Fibroblast of skin of back (primary cell): ENCODE data around the gene LRMDA.
A peak's percentile ranks its signal among the peaks of the same experiment; 100 is the strongest.

Source experiments
- DNase-seq: peaks from one replicate; pipeline ENCODE4 v3.0.0-alpha.2; 2013

Gene LRMDA

DNA sequence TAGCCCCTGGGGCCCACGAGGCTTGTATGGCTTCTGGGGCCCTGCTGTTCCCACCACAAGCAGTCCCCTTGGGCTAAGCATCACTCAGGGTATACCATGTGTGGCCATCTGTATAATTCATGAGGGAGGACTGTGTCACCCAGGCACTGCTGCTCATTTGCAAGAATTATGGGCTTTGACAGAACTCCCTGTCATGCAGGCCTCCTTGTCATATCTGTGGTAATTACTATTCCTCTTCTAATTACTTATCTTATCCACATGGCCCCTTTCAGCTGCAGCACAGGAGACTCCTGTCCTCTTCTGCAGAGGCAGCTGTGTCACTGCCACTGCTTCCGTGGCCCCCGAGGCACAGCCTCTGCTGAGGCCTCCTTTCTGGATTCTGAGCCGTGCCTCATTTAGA, 46.3 kb downstream of the LRMDA start:
- no peak for DNase-seq

DNA sequence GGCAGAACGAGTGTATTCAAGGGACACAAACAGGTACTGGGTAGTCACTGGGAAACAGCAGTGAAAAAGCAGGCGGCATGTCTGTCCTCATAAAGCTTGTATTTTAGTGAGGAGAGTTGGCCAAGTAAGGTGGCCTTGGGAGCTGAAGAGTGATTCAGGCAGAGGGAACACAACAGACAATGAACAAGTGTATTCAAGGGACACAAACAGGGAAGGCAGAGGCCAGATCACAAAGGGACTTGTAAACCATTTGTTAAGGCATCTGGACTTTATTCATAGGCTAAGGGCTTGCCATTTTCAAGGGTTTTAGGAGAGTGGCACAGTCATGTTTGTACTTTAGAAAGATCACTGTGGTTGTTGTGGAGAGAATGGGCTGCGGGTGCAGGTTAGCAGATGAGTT, 49.0 kb downstream of the LRMDA start:
- no peak for DNase-seq

DNA sequence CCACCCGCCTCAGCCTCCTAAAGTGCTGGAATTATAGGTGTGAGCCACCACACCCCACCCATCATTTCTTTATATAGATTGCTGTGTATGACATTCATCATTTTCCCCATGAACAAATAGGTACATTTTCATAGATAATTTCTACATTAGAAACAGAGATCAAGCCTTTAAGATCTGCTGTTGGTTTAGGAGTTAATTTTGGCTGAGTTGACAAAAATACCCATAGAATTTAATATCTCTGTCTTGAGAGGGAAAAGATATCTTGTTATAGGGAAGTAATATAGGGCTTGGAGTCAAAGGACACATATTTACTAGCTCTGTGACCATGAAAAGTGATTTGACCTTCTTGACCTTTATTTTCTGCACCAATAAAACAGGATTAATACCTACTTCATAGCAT, 51.8 kb downstream of the LRMDA start:
- DNase-seq = no peak

DNA sequence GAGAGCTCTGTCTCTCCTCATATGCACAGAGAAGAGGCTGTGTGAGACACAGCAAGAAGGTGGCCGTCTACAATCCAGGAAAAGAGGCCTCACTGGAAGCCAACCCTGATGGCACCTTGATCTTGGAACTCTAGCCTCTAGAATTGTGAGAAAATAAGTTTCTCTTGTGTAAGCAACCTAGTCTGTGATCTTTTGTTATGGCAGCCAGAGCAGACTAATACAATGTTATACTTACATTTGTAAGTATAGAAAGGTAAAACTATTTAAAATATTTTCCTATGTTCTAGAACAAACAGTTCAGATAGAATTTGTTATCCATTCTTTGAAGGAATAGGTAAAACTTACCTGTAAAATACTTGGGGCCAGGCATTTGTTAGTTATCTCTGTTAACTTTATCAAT, 53.3 kb downstream of the LRMDA start:
- DNase-seq = no peak

DNA sequence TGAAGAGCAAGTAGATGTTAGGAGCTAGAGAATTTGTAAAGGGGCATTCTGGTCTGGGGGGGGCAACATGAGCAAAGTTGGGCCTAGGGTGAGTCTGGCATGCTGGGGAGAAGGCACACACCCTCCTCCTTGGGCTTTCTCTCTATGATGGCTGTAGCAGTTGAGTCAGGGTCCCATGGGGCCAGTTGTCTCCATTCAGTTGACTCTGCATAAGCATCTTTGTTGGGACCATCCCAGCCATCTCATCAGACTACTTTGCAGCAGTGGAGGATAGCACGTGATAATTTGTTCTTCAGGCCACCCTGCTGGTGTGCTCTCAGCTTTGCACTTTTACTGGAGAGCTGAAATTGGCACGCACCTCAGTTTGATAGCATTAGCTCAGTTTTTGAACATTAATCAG, 55.2 kb downstream of the LRMDA start:
- DNase-seq = no peak

DNA sequence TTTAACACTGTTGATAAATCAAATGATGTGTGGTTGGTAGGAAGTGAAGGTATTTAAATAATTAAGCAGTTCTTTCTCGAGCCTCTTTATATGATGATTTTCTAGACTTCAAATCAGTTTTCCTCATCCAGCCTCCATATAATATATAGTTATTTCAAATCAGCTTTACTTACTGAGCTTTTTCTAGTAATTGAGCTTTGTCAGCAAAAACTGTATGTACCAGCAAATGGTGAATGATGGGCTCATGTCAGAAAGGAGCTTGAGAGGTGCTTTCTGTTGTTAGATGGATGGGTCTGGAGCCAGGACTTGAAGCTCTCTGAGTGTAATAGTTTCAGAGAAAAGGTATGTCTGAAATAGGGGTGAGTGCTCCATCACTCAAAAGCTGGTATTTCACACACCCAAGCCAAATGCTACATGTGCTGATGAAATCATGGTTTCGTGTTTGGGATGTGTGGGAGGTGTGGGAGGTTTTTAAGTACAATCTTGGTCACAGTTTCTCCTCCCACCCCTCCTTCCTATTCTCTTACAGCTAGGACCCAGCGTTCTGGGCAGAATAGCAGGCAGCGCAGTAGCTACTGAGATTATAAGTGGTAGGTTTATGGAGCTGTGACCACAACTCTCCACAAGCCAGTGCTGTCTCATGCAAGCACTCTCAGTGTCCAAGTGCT, 55.8 kb downstream of the LRMDA start:
- DNase-seq = no peak

DNA sequence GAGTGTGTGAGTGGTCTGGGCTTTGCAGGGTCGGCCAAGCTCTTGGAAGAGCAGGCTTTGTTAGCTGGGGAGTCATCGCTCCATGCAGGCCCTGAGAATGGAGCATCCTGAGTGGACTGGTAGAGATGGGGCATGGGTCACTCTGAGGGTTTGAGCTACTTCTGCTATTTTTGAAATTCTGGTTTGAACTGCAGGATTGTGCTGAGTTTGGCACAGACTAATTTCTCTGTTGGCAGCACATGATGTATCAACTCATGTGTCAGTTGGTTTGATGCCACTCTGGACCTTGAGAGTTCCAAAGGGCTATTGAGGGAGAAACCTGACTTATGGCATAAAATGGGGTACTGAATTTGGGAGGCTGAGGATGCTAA, 56.3 kb downstream of the LRMDA start:
- no peak for DNase-seq

DNA sequence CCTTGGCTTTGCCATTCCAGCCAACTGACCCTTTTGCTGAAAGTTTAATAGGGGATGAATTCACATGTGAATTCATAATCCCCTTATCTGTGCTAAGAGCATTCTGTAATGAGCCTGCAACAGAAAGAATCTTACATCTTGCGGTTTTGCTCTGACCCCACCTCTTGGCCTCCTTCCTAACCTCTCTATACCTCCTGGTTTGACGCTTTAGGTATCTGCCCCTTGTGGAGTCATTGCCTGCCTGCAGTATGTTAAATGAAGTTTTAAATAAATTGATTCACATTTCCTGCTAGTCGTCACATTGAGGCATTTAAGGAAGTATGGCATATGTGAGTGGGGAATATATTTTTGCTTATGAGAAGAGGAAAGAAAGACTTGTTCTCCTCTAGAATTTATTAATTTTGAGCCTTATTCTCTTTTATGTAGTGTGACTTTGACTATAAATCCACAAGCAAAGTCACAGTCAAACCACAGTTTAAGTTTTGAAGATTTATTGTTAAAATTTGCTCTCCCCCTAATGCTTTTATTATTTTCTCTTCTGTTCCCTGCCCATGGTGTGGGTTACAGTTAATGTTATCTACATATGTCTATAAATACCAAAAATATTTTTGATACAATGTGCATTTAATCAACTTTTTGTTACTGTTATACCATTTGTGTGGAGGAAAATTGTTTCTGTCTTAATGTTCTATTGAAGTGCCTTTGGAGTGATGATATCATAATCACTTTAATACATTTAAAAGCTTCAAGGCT, 60.9 kb downstream of the LRMDA start:
- DNase-seq = peak; percentile 19

DNA sequence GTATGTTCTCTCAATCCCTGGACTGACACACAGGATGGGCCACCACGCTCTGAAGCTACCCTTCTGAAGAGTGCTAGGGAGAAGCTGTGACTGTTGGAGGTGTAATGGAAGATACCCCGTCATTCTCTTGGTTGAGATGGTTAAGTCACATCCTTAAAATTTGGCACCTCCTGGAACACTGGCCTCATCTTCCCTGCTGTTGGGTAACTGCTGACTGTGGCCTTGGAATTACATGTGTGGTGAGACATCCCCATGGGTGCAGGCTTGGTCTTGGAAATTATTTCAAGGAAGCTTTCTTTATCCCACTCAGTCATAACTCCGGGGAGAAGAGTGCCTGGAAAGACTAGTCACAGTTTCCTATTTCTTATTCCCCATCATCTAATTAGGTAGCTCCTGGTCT, 62.0 kb downstream of the LRMDA start:
- peak; percentile 12 for DNase-seq

DNA sequence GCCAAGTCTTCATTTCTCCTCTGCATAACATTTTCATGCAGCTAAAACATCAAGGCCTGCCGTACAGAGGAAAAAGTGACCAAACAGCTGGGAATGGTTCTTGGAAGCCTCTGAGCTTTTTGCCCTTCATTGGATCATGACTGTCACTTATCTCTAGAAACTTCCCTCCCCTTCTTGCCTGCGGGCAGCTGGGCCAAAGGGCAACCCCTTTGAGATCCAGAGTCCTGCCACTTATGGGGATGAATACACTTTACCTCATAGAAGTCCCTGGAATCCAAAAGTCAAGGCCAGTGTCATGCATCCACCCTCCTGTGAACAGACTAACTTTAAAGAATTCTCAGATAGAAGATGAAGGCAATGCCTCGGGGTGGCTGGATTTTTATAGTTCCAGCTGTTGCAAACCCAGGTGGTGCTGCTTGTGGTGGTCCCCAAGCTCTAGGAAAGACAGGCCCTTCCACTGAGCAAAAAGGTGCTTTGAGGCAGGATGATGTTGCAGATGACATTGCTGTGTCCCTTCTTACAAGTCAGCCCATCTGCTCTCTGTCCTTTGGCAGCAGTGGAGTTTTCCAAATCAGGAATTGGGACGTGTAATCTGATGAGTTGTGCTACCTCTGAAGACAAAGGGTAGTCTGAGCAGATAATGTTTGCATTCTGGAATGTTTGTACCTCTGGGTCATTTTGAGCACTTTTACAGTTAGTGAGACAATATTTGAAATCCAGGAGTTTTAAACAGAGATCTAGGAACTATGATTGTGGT, 64.2 kb downstream of the LRMDA start:
- no peak for DNase-seq

DNA sequence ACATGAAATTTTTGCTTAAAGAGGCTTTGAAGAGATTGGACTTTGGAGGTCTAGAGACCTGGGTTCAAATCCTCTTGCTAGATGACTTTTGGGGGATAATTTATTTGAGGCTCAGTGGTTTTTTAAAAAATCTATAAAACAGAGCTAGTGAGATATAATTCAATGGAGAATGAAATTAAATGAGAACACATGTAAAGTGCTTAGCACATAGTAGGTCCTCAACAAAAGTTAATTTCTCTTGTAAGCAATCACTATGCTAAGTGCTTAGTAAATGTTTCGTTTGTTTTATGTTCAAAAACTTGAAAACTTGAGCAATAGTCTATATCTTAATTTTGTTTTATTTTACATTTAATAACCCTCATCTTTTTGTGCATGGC, 64.8 kb downstream of the LRMDA start:
- DNase-seq = no peak

DNA sequence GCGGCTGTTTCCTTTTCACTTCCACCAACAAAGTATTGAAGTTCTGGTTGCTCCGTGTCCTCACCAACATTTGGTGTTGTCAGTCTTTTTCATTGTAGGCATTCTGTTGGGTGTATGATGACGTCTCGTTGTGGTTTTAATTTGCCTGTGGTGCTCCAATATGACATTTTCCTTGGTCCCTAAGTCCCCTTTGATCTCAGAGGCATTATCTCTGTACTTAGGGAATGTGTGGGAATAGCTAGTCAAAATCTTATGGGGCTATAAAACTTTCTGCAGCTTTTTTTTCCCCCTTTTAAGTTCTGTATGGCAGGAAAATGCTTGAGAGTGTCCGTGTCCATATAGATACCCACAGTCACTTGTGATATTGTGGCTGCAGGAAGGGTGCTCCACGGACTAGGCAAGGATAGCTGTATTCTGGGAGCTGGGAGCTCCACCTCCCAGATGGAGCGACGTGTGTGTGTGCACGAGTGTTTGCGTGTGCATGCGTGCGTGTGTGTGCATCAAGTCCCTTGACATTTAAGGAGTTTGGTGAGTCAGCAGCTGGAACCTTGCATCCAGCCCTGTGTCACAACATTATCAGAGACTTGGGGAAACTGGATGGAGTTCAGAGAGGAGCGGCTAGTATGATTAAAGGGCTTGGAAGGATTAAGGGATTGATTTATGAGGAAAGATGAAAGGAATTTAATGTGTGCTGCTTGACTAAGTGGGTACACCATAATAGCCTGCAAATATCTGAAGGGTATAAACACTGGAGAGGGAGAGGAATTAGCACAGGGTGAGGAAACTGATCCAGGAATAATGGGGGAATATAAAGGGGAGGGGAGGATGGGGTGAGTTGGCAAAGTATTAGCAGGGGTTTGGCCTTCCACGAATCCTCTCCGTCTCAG, 66.8 kb downstream of the LRMDA start:
- peak; percentile 62 for DNase-seq

DNA sequence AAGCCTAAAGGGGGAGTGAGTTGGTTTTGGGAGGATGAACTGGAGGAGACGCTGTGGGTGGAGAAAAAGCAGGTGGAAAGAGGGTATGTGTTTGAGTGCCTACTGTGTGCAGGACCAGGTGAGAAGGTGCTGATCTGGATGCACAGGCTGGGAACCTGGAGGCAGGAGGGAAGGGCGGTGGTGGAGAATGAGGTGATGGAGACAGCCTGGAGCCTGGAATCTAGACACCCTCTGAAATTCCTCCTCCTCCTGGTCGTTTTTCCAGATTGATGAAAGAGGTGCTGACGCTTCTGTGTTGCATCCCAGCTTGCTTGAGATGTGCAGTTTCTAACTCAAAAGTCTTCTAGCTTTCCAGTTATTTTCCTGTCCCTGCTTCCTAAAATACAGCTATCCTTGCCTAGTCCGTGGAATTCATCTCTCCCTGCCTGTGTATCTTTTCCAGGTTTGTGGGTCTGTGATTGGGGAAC, 67.5 kb downstream of the LRMDA start:
- no peak for DNase-seq

DNA sequence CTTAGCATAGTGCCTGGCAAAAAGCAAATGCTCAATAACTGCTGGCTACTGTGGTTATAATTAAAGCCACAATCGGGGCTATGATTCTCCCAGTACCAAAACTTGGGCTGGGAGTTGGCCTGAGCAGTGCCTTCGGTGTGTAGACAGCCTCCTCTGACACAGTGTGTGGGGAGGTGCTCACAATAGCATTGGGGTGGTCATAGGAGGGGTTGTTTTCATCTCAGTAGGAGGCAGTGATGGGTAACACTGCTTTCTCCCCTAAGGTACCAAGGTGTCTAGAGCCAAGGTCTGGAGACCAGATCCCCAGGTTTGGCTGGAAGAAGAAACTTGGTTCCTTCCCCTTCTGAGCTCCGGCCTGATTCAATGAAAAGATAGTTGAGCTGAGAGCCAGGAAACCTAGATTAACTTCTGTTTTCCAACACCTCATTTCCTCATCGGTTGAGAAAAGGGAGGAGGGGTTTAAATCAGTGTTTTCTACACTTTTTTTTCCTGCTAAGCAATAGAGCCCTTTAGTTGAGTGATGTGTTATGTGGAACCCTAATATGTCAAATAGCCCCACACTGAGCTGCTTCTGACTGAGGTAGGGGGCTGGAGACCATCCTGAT, 68.2 kb downstream of the LRMDA start:
- DNase-seq = no peak

DNA sequence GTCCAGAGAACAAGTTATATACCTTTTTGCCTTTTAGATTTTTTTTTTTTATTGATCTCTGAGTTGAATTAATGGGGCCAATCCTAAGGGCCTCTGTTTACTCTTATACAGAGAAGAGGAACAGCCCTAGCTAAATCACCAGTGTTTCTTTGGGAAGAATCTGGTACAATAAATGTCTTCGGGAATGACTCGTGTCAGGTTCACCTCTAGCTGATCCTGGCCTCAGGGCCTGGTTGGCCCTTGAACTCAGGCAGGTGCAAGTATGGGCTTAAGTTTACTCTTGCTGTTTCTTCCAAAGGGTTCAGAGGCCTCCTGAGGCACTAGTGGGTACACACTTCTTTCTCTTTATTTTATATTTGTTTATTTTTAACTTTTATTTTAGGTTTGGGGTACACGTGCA, 71.0 kb downstream of the LRMDA start:
- DNase-seq = no peak

DNA sequence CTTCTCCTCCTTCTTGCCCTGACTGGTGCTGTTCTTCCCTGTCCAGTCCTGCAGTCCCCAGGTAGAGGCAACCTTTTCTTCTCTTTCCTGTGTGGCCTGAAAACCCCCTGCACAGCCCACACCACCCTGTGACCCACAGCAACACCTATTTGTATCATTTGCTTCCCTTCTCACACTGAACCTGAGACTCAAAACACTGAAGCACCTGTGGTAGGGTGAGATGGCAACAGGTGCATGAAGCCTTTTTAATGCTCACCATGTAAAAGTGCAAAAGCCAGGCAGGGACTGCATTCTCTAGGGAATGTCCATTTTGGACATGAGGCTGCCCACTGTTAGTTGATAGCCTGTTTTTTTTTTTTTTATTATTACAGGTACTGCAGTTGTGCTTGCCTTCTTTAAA, 71.4 kb downstream of the LRMDA start:
- DNase-seq = no peak

DNA sequence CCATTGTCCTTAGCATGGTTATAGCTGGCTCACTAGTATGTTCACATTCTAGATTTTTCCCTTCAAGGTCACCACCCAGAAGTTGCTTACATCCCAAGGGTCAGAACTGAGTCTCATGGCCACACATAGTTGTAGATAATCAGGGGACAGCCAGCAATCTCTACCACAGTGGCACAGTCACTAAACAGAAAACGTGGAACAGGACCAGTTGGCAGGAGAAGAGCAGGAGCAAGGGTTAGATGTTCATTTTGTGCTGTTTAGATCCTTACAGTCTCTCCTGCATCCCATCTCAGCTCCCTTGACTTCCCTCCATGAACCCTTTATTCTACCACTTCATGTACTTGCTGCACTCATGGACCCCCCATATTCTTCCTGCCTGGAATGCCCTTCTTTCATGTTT, 73.9 kb downstream of the LRMDA start:
- DNase-seq = no peak

DNA sequence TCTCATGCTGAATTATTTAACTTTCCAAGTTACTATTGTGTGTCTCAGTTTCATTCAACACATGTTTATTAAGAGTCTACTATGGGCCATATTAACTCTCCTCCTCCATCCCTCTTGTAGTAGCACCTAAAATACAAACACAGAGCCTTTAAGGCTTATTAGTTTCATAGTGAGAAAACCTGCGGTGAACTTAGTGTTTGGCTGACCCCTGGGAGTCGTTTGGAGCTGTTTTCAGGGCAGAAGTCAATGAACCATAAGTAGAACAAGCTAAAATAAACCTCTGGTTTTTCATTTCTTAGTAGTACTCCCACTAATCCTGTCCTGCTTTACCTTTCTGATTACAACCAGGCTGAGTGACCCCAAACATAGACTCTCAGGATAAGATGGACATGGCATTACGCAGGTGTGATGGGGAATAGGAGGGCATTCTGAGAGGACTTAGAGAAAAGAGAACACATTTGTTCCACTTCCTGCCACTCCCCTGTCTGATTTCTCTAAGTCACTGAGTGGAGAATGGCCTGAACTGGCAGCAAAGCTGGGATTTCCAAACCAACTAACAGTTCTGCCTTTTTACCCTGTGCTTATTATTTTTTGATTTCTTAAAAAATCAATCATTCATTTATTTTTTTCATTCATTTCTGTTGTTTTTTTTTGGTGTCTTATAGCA, 74.5 kb downstream of the LRMDA start:
- DNase-seq = no peak

DNA sequence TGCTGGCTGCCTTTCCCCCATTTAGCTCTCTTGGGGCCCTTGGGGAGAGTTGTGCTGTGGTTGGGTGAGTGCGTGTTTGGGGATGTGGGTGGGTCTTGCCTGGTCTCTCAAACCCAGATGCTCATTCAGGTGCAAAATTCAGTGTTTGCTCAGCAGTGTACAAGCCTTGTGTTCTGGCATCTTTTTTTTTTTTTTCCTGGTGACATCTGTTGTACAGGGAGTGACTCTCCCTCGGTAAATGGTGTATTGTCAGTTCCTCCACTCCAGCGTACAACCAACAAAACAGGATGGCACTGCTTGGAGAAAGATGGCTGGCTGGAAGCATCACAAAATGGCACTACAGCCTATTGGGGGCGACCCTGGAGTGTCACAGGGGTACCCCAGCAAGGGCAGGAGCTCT, 75.5 kb downstream of the LRMDA start:
- DNase-seq = no peak

DNA sequence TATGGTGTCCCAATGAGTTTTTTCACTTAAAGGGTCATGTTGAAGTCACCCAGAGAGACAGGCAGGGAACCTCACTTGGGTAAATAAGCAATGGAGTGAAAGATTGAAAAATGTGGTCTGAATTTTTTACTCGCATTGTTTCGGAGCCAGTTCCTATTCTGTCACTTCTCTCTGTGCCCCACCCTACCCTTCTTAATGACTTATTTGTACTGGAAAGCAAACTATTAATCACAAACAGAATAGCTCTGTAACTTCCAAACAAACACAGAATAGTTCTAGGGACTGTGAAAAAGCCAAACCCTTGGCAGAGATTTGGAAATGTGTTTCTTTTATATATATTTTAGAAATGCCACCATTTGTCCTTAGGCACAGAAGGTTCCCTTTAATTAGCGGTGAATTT, 76.0 kb downstream of the LRMDA start:
- DNase-seq = no peak

DNA sequence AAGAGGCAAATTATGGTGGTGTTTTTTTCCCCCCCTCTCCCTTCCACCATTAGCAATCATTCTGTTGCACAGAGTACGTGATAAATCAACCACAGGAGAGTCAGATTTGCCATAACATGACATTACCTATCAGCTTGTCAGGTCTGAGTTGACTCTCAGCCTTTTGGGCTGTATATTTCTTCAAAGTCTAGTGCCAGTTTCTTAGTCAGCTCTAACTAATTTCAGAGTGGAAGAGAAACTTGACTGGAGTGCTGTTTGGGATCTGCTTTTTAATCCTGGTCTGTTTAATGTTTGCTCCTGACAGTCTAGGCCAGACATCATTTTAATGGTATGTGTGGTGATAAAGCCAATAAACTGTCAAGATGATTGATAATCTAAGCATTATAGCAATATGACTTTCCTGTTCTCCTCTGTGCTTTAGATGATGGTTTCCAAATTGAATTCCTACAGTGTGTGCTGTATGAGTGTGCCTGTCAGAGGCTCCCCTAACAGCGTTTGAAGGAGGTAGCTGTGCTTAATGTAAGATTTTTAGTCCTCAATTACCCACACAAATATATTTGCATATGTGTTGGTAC, 76.9 kb downstream of the LRMDA start:
- peak; percentile 79 for DNase-seq
